GM12873 (cell line): ENCODE data around the gene RADIL.

ENCODE experiments used
- TF ChIP-seq, protein P1 (sequence below): IDR thresholded peaks from 2 replicates; pipeline ENCODE4 v1.5.1; 2012; ENCODE audit warnings: low read depth, mild to moderate bottlenecking, moderate library complexity, low read length, control low read depth; ENCODE audit not compliant: insufficient read depth; ENCODE audit errors: missing control alignments

Gene RADIL

DNA sequence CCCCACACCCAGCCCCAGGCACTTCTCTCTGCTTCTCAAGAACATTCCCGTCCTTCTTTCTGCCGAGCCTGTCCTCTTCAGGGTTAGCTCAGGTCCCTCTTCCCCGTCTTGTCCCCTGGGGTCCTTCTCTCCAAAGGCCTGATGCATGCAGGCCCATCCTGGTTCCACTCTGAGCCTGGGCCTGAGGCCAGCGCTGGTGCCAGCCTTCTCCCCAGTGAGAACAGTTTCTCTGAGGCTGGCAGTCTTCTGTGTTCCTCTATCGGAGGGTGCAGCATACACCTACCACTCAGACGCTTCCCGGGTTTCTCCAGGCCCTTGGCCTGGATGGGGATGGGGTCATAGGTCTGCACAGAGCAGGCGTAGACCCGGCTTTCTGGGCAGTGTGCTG is 93.4 kb downstream of the RADIL start:
- TF ChIP-seq, protein P1, sequence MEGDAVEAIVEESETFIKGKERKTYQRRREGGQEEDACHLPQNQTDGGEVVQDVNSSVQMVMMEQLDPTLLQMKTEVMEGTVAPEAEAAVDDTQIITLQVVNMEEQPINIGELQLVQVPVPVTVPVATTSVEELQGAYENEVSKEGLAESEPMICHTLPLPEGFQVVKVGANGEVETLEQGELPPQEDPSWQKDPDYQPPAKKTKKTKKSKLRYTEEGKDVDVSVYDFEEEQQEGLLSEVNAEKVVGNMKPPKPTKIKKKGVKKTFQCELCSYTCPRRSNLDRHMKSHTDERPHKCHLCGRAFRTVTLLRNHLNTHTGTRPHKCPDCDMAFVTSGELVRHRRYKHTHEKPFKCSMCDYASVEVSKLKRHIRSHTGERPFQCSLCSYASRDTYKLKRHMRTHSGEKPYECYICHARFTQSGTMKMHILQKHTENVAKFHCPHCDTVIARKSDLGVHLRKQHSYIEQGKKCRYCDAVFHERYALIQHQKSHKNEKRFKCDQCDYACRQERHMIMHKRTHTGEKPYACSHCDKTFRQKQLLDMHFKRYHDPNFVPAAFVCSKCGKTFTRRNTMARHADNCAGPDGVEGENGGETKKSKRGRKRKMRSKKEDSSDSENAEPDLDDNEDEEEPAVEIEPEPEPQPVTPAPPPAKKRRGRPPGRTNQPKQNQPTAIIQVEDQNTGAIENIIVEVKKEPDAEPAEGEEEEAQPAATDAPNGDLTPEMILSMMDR: no peak

DNA sequence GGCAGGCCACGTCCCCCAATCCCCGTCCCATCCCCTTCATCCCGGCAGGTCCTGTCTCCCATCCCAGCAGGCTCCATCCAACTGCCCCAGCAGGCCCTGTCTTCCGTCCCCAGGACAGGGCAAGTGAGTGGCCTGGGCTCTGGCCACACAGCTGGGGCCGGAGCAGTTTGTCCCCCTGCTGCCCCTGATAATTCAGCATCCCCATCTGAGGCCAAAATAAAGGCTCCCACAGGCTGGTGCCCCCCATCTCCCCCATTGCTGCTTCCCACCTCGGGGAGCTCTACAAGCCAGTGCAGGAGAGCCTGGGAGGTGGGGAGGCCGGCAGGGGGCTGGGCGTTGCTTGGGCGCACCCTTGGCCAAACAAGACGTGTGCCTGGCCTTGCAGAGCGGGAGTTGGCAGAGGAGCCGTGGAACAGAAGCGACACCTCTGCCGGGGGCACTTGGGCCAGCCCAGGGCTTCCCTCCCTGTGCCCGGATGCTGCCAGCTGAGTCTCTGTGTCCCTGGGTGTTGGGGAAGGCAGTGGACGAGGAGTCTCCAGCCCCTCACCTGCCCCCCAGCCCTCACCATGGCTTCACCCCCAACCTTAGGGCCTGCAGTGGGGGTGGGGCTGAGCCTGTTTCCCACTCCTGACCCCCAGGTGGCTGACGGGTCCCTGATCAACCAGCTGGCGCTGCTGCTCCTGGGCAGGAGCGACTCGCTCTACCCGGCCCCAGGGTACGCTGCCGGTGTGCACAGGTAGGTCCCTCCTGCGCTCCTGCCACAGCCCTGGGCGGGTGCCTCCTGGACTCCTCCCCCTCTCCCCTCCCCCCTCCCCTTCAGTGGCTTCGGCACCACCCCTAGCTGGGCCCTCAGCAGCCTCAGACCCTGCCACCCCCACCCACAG is 94.1 kb downstream of the RADIL start:
- TF ChIP-seq, protein P1: no peak

DNA sequence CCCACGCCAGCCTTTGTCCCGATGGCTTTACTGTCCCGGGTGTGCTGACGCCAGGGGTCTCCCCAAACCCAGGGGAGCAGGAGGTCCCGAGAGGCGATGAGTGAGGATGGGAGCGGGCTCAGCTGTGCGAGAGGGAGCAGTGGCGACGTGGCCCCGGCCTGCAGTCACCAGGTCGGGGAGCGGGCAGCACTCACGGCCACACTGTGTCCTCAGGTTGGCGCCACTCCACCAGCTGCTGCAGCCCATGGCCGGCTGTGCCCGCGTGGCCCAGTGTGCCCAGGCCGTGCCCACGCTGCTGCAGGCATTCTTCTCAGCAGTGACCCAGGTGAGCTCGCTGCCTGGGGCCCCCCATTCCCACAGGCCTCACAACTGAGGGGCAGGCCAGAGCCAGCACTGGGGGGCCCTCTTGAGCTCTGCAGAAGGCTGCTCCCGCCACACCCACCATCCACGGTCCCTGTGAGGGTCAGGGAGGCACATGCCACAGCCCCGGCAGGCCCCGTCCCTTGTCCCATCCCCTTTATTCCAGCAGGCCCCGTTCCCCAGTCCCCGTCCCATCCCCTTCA is 94.8 kb downstream of the RADIL start:
- TF ChIP-seq, protein P1: no peak

DNA sequence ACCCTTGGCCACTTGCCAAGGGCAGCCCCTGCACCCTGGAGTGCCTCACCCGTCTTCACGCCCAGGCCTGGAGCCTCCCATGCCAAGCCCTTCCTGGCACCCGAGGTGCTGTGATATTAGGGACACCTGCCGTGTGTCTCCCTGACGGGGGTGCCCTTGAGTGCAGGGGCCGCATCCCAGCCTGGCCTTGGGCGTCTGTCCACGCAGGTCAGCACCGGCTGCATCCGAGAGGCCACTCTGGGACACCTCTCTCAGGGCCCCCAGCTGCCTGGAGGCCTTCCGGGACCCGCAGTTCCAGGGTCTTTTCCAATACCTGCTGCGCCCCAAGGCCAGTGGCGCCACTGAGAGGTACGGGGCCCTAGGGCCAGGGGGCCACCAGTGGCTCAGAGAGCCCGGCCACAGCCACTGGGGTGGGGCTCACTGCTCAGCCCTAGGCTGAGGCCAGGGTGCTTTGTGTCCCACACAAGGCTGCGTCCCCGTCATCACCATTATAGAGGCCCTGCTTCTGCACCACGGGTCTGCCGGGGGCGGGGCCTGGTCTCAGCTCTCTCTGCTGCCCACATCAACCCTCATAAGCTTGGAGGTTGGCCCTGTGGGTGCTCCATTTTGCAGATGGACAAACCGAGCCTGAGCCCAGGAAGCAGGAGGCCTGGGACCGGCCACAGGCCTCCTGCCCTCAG is 95.4 kb downstream of the RADIL start:
- TF ChIP-seq, protein P1: no peak

DNA sequence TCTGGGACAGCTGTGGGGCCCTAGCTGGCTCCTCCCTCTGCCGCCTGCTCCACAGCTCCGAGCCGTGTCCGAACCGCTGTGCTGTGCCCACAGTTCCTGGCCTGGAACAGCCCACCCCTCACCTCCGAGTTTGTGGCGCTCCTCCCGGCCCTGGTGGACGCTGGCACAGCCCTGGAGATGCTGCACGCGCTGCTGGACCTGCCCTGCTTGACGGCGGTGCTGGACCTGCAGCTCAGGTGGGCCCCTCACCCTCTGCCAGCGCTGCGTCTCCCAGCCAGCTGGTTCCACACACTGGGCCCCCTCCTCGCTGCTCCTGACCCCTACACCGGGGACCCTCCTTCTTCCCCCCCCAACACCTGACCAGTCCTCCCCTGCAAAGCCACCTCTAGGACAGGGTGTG is 96.0 kb downstream of the RADIL start:
- TF ChIP-seq, protein P1: no peak

DNA sequence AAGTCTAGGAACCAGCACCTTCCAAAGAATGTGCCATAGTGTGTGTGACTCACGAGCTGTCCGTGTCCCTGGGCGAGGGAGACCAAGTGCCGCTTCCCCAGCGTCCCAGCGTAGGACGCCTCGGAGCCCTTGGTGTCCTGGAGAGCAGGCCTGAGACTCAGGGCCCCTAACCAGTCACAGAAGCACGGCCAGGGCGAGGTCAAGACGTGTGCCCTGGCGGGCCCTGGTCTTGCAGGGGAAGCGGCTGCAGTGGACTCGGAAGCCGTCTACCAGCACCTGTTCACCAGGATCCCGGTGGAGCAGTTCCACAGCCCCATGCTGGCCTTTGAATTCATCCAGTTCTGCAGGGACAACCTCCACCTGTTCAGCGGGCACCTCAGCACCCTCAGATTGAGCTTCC is 97.5 kb downstream of the RADIL start:
- TF ChIP-seq, protein P1: no peak

DNA sequence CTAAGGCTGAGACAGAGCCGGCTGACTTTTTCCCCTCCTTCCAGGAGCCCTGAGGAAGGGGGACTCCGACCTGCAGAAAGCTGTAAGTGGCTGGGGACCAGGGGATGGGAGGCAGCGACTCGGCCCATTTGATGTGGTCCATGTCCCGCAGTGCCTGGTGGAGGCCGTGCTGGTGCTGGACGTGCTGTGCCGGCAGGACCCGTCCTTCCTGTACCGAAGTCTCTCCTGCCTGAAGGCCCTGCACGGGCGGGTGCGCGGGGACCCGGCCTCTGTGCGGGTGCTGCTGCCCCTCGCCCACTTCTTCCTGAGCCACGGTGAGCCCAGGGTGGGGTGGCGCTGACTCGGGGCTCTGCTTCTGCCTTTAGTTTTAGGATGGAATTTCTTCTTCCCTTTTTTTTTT is 98.1 kb downstream of the RADIL start:
- TF ChIP-seq, protein P1: no peak
